T-cell (primary cell): ENCODE data around the gene CBX4. TPM values are rescaled to one million over a fixed set of nuclear protein-coding genes. Genes with fewer than 3 reads are reported as not detected.

Experiments
- ATAC-seq, 4 experiments: fragments of 200-7000 bp in 3 of 4; fragments of 150-1000 bp in 1 of 4; cut with Tn5 transposase; replicated peaks in 1 of 4; 1 replicate in 3 of 4; 2 replicates in 1 of 4; pipeline ENCODE4 v1.10.0; 2021; ENCODE audit warnings: moderate library complexity in 3 of 4, mild to moderate bottlenecking in 2 of 4, moderate number of reproducible peaks in 1 of 4
- CTCF ChIA-PET, 2 donors: fragments of 300-600 bp; sonication (Branson Sonifier 250); formaldehyde crosslinking; loops; one replicate each; lab custom pipeline; 2022; ENCODE audit warnings: antibody characterized with exemption in 2 of 2; lab: Charles Lee
- POLR2A ChIA-PET, 2 donors: fragments of 300-600 bp; sonication (Branson Sonifier 250); formaldehyde crosslinking; loops; one replicate each; lab custom pipeline; 2022; ENCODE audit warnings: antibody characterized with exemption in 2 of 2; lab: Charles Lee
- DNase-seq, 35 experiments: peaks; one replicate each; pipeline versions ENCODE4 v3.0.0 to v3.0.0-alpha.2; 2013 to 2023
- H3K27ac ChIP-seq: one replicate; pipeline ENCODE4 v1.5.1; 2013; ENCODE audit warnings: low read length
- H3K27me3 ChIP-seq, 2 experiments: replicated peaks in 1 of 2; 1 replicate in 1 of 2; 2 replicates in 1 of 2; pipeline versions ENCODE4 v1.6.1 to v1.7.0; 2013; ENCODE audit warnings: low read length in 1 of 2, mixed read lengths in 1 of 2; ENCODE audit not compliant: control insufficient read depth in 2 of 2, insufficient read depth in 2 of 2; ENCODE audit errors: extremely low read depth in 1 of 2
- H3K36me3 ChIP-seq, 2 donors: 1 replicate in 1 of 2; 2 replicates in 1 of 2; pipeline versions ENCODE4 v1.6.1 to v1.7.0; 2013; ENCODE audit warnings: low read length in 1 of 2; ENCODE audit not compliant: control insufficient read depth in 2 of 2, insufficient read depth in 1 of 2; ENCODE audit errors: extremely low read depth in 1 of 2
- H3K4me1 ChIP-seq, 2 experiments: 1 replicate in 1 of 2; 2 replicates in 1 of 2; pipeline versions ENCODE4 v1.6.1 to v1.7.0; 2013; ENCODE audit warnings: low read length in 2 of 2, mixed read lengths in 1 of 2; ENCODE audit not compliant: insufficient read depth in 2 of 2, control insufficient read depth in 1 of 2; ENCODE audit errors: extremely low read depth in 1 of 2
- H3K4me3 ChIP-seq, 2 donors: 1 replicate in 1 of 2; 2 replicates in 1 of 2; pipeline versions ENCODE4 v1.5.1 to v1.7.0; 2013; ENCODE audit warnings: mild to moderate bottlenecking in 2 of 2, low read length in 1 of 2, moderate library complexity in 1 of 2; ENCODE audit not compliant: control insufficient read depth in 1 of 2; ENCODE audit errors: extremely low read depth in 1 of 2
- H3K9me3 ChIP-seq: 2 replicates; pipeline ENCODE4 v1.7.0; 2013
- H3K27ac Mint-ChIP-seq, 2 donors: one replicate each; pipeline ENCODE4 v1.8.0; 2020 to 2021; ENCODE audit warnings: mild to moderate bottlenecking in 2 of 2, mixed read lengths in 2 of 2
- H3K27me3 Mint-ChIP-seq, 2 donors: one replicate each; pipeline ENCODE4 v1.8.0; 2021 to 2022; ENCODE audit warnings: mixed read lengths in 2 of 2
- H3K36me3 Mint-ChIP-seq: one replicate; pipeline ENCODE4 v1.8.0; 2021; ENCODE audit warnings: mixed read lengths
- H3K4me1 Mint-ChIP-seq, 3 donors: one replicate each; pipeline ENCODE4 v1.8.0; 2020 to 2022; ENCODE audit warnings: mixed read lengths in 3 of 3, mild to moderate bottlenecking in 1 of 3
- H3K4me3 Mint-ChIP-seq, 3 donors: one replicate each; pipeline ENCODE4 v1.8.0; 2020 to 2022; ENCODE audit warnings: mild to moderate bottlenecking in 3 of 3, mixed read lengths in 3 of 3, moderate library complexity in 3 of 3
- H3K9me3 Mint-ChIP-seq, 3 donors: one replicate each; pipeline ENCODE4 v1.8.0; 2020 to 2022; ENCODE audit warnings: mixed read lengths in 3 of 3
- WGBS: methylation state at CpG from one replicate; pipeline ENCODE4 v1.1.5; 2013; ENCODE audit warnings: missing lambda C conversion rate; ENCODE audit not compliant: insufficient coverage; 5-methylcytosine and 5-hydroxymethylcytosine counted together
- total RNA-seq, 35 experiments: library from RNA in 6 of 35; stranded (reverse) in 6 of 35; fragments of 120-200 nt in 1 of 35; gene quantifications; one replicate each; pipeline versions ENCODE4 v1.2.1 to v1.2.4 and lab custom pipeline; 2013 to 2026

The CBX4 gene
- total RNA-seq, 5 donors from 2014 or later (not counting 1 experiment from before 2014, with no cell fraction given): 63.2 to 138 (median 70.2) TPM

DNA sequence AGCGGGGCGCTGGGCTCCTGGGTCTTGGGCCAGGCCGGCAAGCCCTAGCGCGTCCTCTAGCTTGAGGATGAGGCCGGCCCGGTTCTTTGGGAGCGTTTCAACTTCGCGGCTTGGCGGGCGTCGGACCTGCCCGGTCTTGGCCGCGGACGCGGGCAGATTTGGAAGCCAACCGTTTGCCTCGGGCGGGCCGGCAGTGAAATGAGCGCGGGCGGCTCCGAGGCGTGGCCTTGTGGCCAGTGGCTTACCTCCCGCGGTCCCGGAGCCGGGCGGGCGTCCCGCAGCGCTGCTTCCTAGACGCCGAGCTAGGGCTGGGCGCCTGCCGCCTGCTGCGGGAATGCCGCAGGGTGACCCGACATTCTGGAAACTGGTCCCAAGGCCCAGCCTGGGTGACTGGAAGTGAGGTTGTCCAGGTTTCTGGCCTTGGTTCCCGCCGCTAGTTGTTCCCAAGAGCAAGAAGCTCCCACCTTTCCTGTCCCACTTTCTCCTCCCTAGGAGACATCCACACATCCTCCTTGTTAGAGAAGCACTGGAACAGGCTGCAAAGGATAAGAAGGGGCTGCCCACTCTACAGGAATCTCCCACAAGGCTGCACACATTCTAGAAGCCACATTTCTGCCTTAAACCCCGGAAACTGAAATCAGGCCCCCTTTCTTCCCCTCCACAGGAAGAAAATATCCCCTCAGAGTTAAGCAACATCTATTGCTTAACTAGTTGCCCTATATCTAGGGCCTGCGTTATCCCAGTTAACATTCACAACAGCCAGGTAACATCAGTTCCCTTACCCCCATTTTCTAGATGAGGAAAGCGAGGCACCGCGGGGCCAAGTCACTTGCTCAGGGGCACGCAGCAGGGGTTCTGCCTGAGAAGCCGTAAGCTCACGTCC is 37.8 kb downstream of the CBX4 start:
- no peak overlapping the region for H3K27ac Mint-ChIP-seq
- no peak overlapping the region for H3K27ac ChIP-seq
- ATAC-seq: no peak
- no peaks in the 10 kb centered on the region for H3K36me3 Mint-ChIP-seq
- H3K9me3 ChIP-seq: no peaks in the 10 kb centered on the region
- ChIA-PET CTCF (interaction anchor here in 1 of 2 donors (0.6 kb wide), 1 partner anchor 14 kb away, joined by 5 read pairs; no protein-coding TSS in a partner anchor), POLR2A (no interaction called here)
- peaks cover 8 to 90% of the 10 kb centered on the region in 2 experiments for H3K27me3 ChIP-seq
- H3K4me1 Mint-ChIP-seq: peaks cover 36 to 50% (median 40%) of the 10 kb centered on the region in 3 donors
- H3K27me3 Mint-ChIP-seq: peaks cover 38 to 61% of the 10 kb centered on the region in 2 donors
- H3K4me3 ChIP-seq: peak overlapping the region in 1 of 2 donors; percentile 35
- WGBS: 23% methylated on average over 50 of the region's 52 CpGs
- H3K36me3 ChIP-seq: no peaks in the 10 kb centered on the region
- no peak for DNase-seq
- H3K4me3 Mint-ChIP-seq: peak overlapping the region in 1 of 3 donors; percentile 60
- no peaks in the 10 kb centered on the region for H3K9me3 Mint-ChIP-seq
- peaks cover 44 to 79% of the 10 kb centered on the region in 2 experiments for H3K4me1 ChIP-seq

DNA sequence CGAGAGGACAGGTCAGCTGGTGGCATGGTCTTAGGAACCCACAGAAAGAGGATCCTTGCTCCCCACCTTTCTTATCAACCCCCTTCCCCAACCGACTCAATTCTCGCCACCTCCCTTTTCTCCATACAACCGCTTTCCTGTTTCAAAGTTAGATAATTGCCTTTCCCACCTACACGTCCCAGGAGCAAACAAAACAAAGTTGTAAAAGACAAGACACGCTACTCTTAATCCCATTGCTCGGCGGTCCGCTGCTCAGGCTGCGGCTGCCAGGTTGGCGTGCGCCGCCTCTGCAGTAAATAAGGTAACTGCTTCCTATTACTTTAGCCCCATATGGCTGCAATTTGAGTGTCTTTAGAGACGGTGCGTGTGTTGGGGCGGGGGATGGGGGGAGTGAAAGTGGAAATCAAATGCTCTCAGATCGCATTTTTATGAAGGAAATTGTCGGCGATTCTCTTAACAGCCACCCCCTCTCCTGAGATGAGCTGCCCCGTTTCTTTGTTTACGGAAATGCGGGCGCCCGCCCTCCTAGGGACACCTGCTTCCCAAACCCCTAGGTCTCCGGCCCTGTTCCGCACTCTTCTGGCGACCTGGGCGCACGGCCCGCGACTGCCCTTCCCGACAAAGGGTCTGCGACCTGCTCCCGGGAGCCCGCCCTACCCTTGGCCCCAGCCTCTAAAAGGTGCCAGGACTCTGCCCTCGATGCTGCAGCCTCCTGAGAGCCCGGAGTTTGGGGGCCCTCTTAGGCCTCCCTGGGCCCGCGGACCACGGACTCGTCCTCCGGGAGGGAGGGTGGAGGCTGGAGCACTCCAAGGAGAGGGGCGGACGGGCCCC is 38.7 kb downstream of the CBX4 start:
- Mint-ChIP-seq H3K4me1 (peaks cover 37 to 59% (median 47%) of the 10 kb centered on the region in 3 donors), H3K9me3 (no peaks in the 10 kb centered on the region), H3K36me3 (no peaks in the 10 kb centered on the region), H3K27ac (peak overlapping the region; percentile 49 to 76), H3K4me3 (peak overlapping the region; percentile 35 to 60 (median 53)), H3K27me3 (peaks cover 31 to 53% of the 10 kb centered on the region in 2 donors)
- peaks cover 8 to 87% of the 10 kb centered on the region in 2 experiments for H3K27me3 ChIP-seq
- POLR2A ChIA-PET: no interaction called here
- no peak overlapping the region for H3K27ac ChIP-seq
- H3K4me1 ChIP-seq: peaks cover 47 to 87% of the 10 kb centered on the region in 2 experiments
- DNase-seq: peak in 13 of 35 experiments; percentile 28 to 69 (median 36)
- peak overlapping the region in 1 of 2 donors; percentile 35 for H3K4me3 ChIP-seq
- ATAC-seq: no peak
- H3K36me3 ChIP-seq: no peaks in the 10 kb centered on the region
- CTCF ChIA-PET: no interaction called here
- 6% methylated on average over 31 of the region's 44 CpGs for WGBS
- H3K9me3 ChIP-seq: no peaks in the 10 kb centered on the region

DNA sequence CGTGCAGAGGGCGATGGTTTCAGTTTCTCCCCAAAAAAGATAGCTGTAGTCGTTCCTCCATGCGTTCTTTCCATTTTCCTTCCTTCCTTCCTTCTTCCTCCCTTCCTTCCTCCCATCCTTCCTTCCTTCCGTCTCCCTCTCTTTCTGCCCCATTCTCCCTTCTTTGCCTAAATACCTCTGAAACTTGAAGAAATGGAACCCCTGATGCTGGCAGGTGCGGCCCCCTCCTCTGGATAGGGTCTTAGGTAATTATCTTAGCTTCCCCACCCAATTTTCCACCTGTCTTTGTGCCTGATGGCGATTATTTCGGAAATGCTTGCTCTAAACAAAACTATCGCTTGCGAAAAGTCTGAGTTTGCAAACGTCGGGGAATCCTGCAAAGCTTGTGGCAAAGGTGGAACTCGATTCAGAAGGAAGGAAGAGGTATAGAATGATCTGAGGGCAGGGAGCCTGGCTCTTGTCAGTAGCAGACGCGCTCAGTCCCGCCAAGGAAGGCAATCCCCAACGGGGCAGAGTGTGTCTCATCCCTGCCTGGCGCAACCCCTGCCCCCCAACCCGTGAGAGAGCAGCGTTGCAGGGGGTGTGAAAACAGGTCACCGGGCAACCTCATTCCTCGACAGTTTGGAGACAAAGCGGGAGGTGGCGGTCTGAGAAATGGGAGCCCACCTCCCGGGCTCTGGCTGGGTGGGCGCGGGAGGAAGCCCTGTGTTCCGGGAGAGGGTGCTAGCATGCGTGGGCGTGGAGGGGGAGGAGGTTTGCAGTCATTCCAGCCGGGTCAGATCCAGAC is 39.5 kb downstream of the CBX4 start:
- 2% methylated on average over 19 of the region's 31 CpGs for WGBS
- ATAC-seq: no peak
- CTCF ChIA-PET: no interaction called here

DNA sequence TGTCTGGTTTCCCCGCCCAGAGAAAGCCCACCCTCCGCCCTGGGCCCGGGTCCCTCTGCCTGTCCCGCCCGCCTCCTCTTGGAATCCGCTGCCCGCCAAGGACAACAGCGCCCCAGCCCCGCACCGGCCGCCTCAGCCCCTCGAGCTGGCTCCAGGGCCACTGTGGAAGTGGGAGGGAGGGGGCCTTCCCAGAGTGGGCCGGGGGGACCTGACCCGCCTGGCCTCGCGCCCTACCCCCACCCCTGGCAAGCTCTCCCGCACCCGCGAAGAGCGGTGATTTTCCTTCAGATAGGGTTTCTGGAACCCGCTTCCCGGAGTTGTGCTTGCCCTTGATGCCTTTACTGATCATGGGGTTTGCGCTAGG is 40.1 kb downstream of the CBX4 start:
- Mint-ChIP-seq H3K4me1 (peaks cover 24 to 46% (median 37%) of the 10 kb centered on the region in 3 donors), H3K4me3 (peak overlapping the region in 2 of 3 donors; percentile 49 to 60), H3K27ac (no peak overlapping the region), H3K36me3 (no peaks in the 10 kb centered on the region), H3K27me3 (peaks cover 18 to 40% of the 10 kb centered on the region in 2 donors), H3K9me3 (no peaks in the 10 kb centered on the region)
- ATAC-seq (no peak), DNase-seq (peak in 1 of 35 experiments; percentile 40)
- WGBS: 15% methylated on average over 16 of the region's 23 CpGs
- no peaks in the 10 kb centered on the region for H3K9me3 ChIP-seq
- no peak overlapping the region for H3K27ac ChIP-seq
- H3K36me3 ChIP-seq: peaks cover 3 to 6% of the 10 kb centered on the region in 2 donors
- POLR2A ChIA-PET: interaction anchor here in 1 of 2 donors (0.6 kb wide), 1 partner anchor 40 kb away, joined by 5 read pairs; the partner anchor contains the start of gene CBX4
- peaks cover 39 to 74% of the 10 kb centered on the region in 2 experiments for H3K4me1 ChIP-seq
- CTCF ChIA-PET: no interaction called here
- H3K27me3 ChIP-seq: peaks cover 8 to 83% of the 10 kb centered on the region in 2 experiments
- H3K4me3 ChIP-seq: peak overlapping the region in 1 of 2 donors; percentile 35

More for the DNA sequence above, 39.5 kb downstream of the CBX4 start:
- H3K4me1 Mint-ChIP-seq: peaks cover 29 to 51% (median 41%) of the 10 kb centered on the region in 3 donors
- H3K36me3 ChIP-seq: peaks cover 3 to 5% of the 10 kb centered on the region in 2 donors
- H3K36me3 Mint-ChIP-seq: no peaks in the 10 kb centered on the region
- H3K4me1 ChIP-seq: peaks cover 41 to 80% of the 10 kb centered on the region in 2 experiments
- peak overlapping the region in 1 of 2 donors; percentile 35 for H3K4me3 ChIP-seq
- POLR2A ChIA-PET: no interaction called here
- no peaks in the 10 kb centered on the region for H3K9me3 ChIP-seq
- H3K9me3 Mint-ChIP-seq: no peaks in the 10 kb centered on the region
- peaks cover 8 to 86% of the 10 kb centered on the region in 2 experiments for H3K27me3 ChIP-seq
- H3K27me3 Mint-ChIP-seq: peaks cover 23 to 45% of the 10 kb centered on the region in 2 donors
- peak overlapping the region in 2 of 3 donors; percentile 49 to 60 for H3K4me3 Mint-ChIP-seq
- peak in 1 of 35 experiments; percentile 43 for DNase-seq
- H3K27ac Mint-ChIP-seq: peak overlapping the region in 1 of 2 donors; percentile 63
- H3K27ac ChIP-seq: no peak overlapping the region

DNA sequence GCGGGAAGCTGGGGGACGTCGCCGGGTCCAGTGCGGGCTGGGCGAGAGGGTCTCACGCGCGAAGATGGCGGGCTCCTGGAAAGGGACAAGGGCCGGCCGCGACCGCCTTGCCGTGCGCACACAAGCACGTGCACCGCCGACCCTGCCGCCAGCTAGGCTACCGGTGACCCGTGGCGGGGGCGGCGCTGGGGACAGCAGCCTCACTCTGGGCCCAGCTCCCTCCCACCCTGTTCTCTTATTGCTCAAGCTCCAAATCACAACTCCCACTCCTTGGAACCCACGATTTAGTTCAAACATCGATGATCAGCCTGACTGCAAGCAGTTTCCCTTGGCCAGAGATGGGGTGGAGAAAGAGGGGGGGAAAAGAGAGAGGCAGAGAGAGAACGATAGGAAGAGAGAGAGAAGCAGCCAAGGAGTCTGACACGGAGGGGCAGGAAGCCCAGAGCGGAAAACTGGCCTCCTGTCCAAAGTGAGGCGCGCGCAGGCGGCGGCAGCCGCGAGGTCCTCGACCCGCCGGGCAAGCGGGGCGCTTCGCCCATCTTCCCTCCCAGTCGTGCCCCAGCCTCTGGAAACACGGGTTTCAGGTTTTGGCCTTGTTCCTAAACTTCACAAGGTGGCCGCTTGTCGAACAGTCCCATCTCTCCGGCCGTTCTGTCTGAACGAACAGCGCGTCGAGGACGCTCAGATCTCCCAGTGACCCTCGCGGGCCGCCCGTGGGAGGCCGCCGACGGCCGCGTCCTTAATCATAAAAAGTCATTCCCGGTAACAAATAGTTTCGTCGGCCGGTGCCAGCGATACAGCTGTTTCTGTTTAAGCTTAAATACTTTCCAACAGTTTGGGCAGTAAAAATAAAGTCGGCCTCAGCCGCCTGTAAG is 40.7 kb downstream of the CBX4 start:
- Histone ChIP-seq H3K4me1 (peaks cover 39 to 70% of the 10 kb centered on the region in 2 experiments), H3K27me3 (peaks cover 8 to 83% of the 10 kb centered on the region in 2 experiments), H3K4me3 (peak overlapping the region in 1 of 2 donors; percentile 47), H3K36me3 (peaks cover 3 to 6% of the 10 kb centered on the region in 2 donors), H3K9me3 (no peaks in the 10 kb centered on the region), H3K27ac (no peak overlapping the region)
- 9% methylated on average over 68 of the region's 70 CpGs for WGBS
- ChIA-PET POLR2A (interaction anchor here (0.5 to 0.6 kb wide), 3 partner anchors 12 to 47 kb away, joined by 3 to 5 read pairs (median 5); partner anchors contain the start of gene CBX4 (in 1 of the 2)), CTCF (no interaction called here)
- H3K27ac Mint-ChIP-seq: peak overlapping the region in 1 of 2 donors; percentile 72
- peak overlapping the region; percentile 56 to 62 (median 60) for H3K4me3 Mint-ChIP-seq
- peaks cover 18 to 40% of the 10 kb centered on the region in 2 donors for H3K27me3 Mint-ChIP-seq
- peaks cover 24 to 44% (median 34%) of the 10 kb centered on the region in 3 donors for H3K4me1 Mint-ChIP-seq
- DNase-seq (peak in 1 of 35 experiments; percentile 40), ATAC-seq (no peak)
- peaks cover 2% of the 10 kb centered on the region for H3K36me3 Mint-ChIP-seq
- no peaks in the 10 kb centered on the region for H3K9me3 Mint-ChIP-seq
